AG04450 (cell line): ENCODE data around the gene DCTN2. TPM values are rescaled to one million over a fixed set of nuclear protein-coding genes. Genes with fewer than 3 reads are reported as not detected.

Source experiments
- CTCF ChIA-PET: fragments of 300-600, 350-600 bp; formaldehyde crosslinking; extraction: SDS; loops from one replicate; lab custom pipeline; 2022; ENCODE audit warnings: antibody characterized with exemption, inconsistent platforms; lab: Charles Lee
- POLR2A ChIA-PET: fragments of 350-600 bp; formaldehyde crosslinking; extraction: SDS; loops from one replicate; lab custom pipeline; 2021; ENCODE audit warnings: antibody characterized with exemption, inconsistent platforms; lab: Yijun Ruan, JAX
- DNase-seq: peaks from one replicate; pipeline ENCODE4 v3.0.0-alpha.2; 2011; ENCODE audit warnings: low read depth, low spot score
- H3K27ac ChIP-seq: one replicate; pipeline ENCODE4 v1.5.1; 2012; ENCODE audit warnings: low read depth, low read length, control low read depth
- H3K27me3 ChIP-seq: one replicate; pipeline ENCODE4 v1.6.0; 2012; ENCODE audit warnings: low read length; ENCODE audit not compliant: control insufficient read depth, insufficient read depth
- H3K4me3 ChIP-seq: 2 replicates; pipeline ENCODE4 v1.5.1; 2011; ENCODE audit warnings: mild to moderate bottlenecking, low read depth, low read length, control low read depth
- H3K9me3 ChIP-seq: 2 replicates; pipeline ENCODE4 v1.5.1; 2012; ENCODE audit warnings: low read length; ENCODE audit not compliant: control insufficient read depth, insufficient read depth
- polyA plus RNA-seq: library from polyadenylated mRNA; depleted of rRNA; stranded (reverse); fragments of >200 nt; gene quantifications from 2 replicates; pipeline ENCODE4 v1.2.3, GENCODE V29; 2011
- TF ChIP-seq, protein P1 (sequence below): IDR thresholded peaks from 2 replicates; pipeline ENCODE4 v1.5.1; 2011; ENCODE audit warnings: low read depth, low read length, control low read depth, inconsistent platforms

The DCTN2 gene
- polyA plus RNA-seq, 1 experiment = 160 TPM

DNA sequence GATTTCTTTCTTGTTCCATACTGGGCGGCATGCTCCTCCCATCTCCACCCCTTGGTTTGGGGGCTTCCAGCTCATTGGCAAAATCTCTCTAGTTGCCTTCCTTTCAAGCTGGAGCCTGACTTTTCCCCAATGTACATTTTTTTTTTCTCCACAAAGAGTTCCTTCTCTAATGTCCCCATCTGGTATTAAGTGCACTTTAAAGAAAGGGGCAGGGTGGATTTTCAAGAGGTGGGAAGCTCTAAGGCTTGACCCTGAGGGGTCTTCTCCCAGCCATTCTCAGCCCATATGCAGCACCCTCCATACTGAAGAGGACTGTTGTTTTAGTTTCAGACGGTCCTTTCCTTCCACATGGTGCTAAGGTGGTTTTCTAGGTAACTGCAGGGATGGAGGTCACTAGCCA lies 38.2 kb upstream of the DCTN2 start:
- Histone ChIP-seq H3K4me3 (no peak overlapping the region), H3K27me3 (peaks cover 22% of the 10 kb centered on the region), H3K9me3 (no peaks in the 10 kb centered on the region), H3K27ac (no peak overlapping the region)
- ChIA-PET POLR2A (interaction anchor here (0.7 to 1.0 kb wide), 2 partner anchors 18 to 126 kb away, joined by 3 to 5 read pairs; no protein-coding TSS in a partner anchor), CTCF (interaction anchor here (0.9 to 6.7 kb wide), 8 partner anchors 8 to 149 kb away, joined by 3 to 112 read pairs (median 45); partner anchors contain the start of genes B4GALNT1 and OS9)
- TF ChIP-seq, protein P1, sequence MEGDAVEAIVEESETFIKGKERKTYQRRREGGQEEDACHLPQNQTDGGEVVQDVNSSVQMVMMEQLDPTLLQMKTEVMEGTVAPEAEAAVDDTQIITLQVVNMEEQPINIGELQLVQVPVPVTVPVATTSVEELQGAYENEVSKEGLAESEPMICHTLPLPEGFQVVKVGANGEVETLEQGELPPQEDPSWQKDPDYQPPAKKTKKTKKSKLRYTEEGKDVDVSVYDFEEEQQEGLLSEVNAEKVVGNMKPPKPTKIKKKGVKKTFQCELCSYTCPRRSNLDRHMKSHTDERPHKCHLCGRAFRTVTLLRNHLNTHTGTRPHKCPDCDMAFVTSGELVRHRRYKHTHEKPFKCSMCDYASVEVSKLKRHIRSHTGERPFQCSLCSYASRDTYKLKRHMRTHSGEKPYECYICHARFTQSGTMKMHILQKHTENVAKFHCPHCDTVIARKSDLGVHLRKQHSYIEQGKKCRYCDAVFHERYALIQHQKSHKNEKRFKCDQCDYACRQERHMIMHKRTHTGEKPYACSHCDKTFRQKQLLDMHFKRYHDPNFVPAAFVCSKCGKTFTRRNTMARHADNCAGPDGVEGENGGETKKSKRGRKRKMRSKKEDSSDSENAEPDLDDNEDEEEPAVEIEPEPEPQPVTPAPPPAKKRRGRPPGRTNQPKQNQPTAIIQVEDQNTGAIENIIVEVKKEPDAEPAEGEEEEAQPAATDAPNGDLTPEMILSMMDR = no peak
- DNase-seq = no peak

DNA sequence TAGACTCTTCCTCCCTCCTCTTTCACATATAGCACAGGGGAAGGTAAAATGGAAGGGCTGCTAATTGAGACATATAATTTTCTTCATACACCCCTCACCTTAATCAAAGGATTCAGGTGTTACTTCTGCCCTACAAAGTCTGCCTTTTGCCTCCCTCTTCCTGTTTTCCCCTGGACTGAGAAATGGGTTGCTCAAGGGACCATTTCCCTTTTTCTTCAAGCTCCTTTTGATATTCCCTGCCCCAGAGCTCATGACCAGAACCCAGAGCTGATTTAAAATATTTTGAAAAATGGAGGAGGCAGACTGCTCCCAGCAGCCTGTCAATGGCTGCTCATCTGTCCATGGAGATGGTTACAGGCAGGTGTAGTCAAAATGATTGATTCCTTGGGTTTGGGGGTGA lies 37.7 kb upstream of the DCTN2 start:
- ChIA-PET CTCF (interaction anchor here (1.0 to 6.7 kb wide), 10 partner anchors 8 to 157 kb away, joined by 3 to 112 read pairs (median 32); partner anchors contain the start of genes B4GALNT1 and OS9), POLR2A (interaction anchor here (0.7 to 1.0 kb wide), 2 partner anchors 19 to 40 kb away, joined by 3 read pairs; no protein-coding TSS in a partner anchor)
- Histone ChIP-seq H3K27ac (no peak overlapping the region), H3K9me3 (no peaks in the 10 kb centered on the region), H3K4me3 (no peak overlapping the region), H3K27me3 (peaks cover 25% of the 10 kb centered on the region)
- no peak for DNase-seq
- TF ChIP-seq, protein P1 = no peak

DNA sequence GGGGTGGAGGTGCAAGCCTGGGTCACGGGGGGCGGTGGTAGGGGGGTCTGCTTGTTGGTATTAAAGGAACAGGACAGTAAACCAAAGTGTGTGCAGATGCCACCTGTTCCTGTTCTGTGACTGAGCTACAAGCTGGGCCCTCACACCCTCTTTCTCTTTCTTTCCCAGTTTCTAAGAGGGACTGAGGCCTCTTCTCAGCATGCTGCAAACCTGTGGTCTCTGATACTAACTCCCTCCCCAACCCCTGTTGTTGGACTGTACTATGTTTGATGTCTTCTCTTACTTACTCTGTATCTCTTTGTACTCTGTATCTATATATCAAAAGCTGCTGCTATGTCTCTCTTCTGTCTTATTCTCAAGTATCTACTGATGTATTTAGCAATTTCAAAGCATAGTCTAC lies 37.1 kb upstream of the DCTN2 start:
- ChIA-PET POLR2A (no interaction called here), CTCF (interaction anchor here (0.8 to 6.7 kb wide), 27 partner anchors 9 to 158 kb away, joined by 3 to 112 read pairs (median 6); partner anchors contain the start of genes B4GALNT1 and OS9)
- Histone ChIP-seq H3K27ac (no peak overlapping the region), H3K4me3 (no peak overlapping the region), H3K27me3 (peaks cover 25% of the 10 kb centered on the region), H3K9me3 (no peaks in the 10 kb centered on the region)
- DNase-seq = no peak
- TF ChIP-seq, protein P1 = no peak

DNA sequence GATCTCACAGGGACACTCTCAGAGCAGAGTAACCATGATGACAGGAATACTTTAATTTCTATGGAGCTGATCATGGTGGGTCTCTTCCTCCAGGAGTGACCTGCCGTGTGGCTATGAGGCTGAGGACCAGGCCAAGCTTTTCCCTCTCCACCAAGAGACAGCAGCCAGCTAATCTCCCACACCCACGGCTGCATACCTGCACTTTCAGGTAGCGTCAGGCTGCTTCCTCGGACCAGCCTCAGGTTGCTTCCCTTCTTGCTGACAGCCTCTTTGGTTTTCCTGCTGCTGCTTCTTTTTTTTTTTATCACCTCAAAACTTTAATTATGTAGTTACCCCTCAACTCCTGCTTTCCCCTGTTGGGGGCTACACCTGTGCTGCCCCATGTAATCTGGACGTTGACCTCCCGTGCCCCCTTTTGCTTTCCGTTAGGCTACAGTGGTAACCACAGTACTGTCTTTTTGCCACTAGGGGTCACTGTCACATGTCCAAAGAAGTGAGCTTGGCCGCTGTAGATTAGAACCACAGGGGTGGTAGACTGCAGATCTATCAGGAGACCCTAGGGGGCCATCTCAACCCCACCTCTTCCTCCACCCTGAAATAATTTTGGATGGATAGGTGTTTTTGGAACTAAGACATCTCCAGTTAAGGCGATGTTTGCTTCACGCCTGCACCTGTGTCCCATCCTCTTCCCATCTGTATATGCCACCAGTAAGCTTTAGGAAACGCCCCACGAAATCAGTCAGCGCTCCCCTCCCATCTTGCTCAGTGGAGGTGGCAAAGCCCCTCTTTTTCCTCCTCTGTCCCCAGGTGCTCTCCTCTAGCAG lies 36.2 kb upstream of the DCTN2 start:
- Histone ChIP-seq H3K9me3 (no peaks in the 10 kb centered on the region), H3K27ac (no peak overlapping the region), H3K4me3 (no peak overlapping the region), H3K27me3 (peaks cover 22% of the 10 kb centered on the region)
- POLR2A ChIA-PET = interaction anchor here (0.9 kb wide), 1 partner anchor 28 kb away, joined by 4 read pairs; the partner anchor contains the start of gene ARHGEF25
- CTCF ChIA-PET = interaction anchor here (0.6 to 6.7 kb wide), 44 partner anchors 10 to 243 kb away, joined by 3 to 112 read pairs (median 5); partner anchors contain the start of genes B4GALNT1 and OS9
- peak; percentile 67 for DNase-seq
- TF ChIP-seq, protein P1 = peak; percentile 89
